NCI-H2171 treated with DMSO at 0.1 percent for 48 hours (cell line): Measurements from ENCODE around the gene ALDH3B2.
"Not testable (repeated sequence)": the region's sequence is repeated elsewhere in the genome, so short reads cannot be mapped to it uniquely, and the experiment has no call there.

ENCODE experiments used
- DNase-seq: peaks from one replicate; lab custom pipeline; 2025; lab: John Stamatoyannopoulos, UW

Gene ALDH3B2

GRCh38 chr11:67629386-67630227 is 44.8 kb downstream of the ALDH3B2 start, which contains the start of gene NUDT8:
Gene NUDT8, minus strand, starts transcription at chr11:67629937. Its CDS starts 26 bp downstream, at chr11:67629911.
- peak; percentile 60 for DNase-seq

GRCh38 chr11:67628710-67629385 is 45.6 kb downstream of the ALDH3B2 start:
- no peak for DNase-seq

GRCh38 chr11:67627812-67628624 is 46.4 kb downstream of the ALDH3B2 start:
- DNase-seq = no peak

GRCh38 chr11:67627441-67627811 is 47.0 kb downstream of the ALDH3B2 start:
- no peak for DNase-seq

GRCh38 chr11:67626970-67627369 is 47.5 kb downstream of the ALDH3B2 start:
- DNase-seq = no peak

GRCh38 chr11:67626131-67626833 is 48.1 kb downstream of the ALDH3B2 start:
- DNase-seq = not testable (repeated sequence)

- not testable (repeated sequence) for DNase-seq
Observed at GRCh38 chr11:67623795-67624194, 50.6 kb downstream of the ALDH3B2 start.

GRCh38 chr11:67622905-67623304 is 51.5 kb downstream of the ALDH3B2 start:
- DNase-seq = not testable (repeated sequence)

- not testable (repeated sequence) for DNase-seq
Observed at GRCh38 chr11:67621928-67622327, 52.5 kb downstream of the ALDH3B2 start.

- DNase-seq = not testable (repeated sequence)
Observed at GRCh38 chr11:67620621-67621020, 53.8 kb downstream of the ALDH3B2 start.

- DNase-seq = not testable (repeated sequence)
Observed at GRCh38 chr11:67619683-67620618, 54.5 kb downstream of the ALDH3B2 start.

GRCh38 chr11:67618901-67619659 is 55.3 kb downstream of the ALDH3B2 start:
- DNase-seq = not testable (repeated sequence)

GRCh38 chr11:67617243-67617953 is 57.0 kb downstream of the ALDH3B2 start:
- no peak for DNase-seq

- no peak for DNase-seq
Observed at GRCh38 chr11:67616431-67617242, 57.8 kb downstream of the ALDH3B2 start.

GRCh38 chr11:67615728-67616430 is 58.5 kb downstream of the ALDH3B2 start:
- DNase-seq = peak; percentile 63

- peak; percentile 45 for DNase-seq
Observed at GRCh38 chr11:67614730-67615714, 59.4 kb downstream of the ALDH3B2 start.
